Measurements from ENCODE around the gene ERMAP.

The ERMAP gene

GRCh38 chr1:42816585-42817439 lies at the start of gene ERMAP, which contains the start of gene SVBP:
Gene ERMAP, plus strand, starts transcription at chr1:42817122. Its CDS starts 13,327 bp downstream, at chr1:42830449.
Gene SVBP, minus strand, starts transcription at chr1:42817397. Its CDS starts 853 bp downstream, at chr1:42816544.
- DNase-seq, result peak; percentile 95

GRCh38 chr1:42767510-42768000 lies 49.4 kb upstream of the ERMAP start:
- peak; percentile 35 for DNase-seq

- no peak for DNase-seq
These were observed 48.8 kb upstream of the ERMAP start for GRCh38 chr1:42768172-42768571.

GRCh38 chr1:42769811-42770210 lies 47.1 kb upstream of the ERMAP start:
- DNase-seq, result no peak

- DNase-seq, result peak; percentile 11
These were observed 43.5 kb upstream of the ERMAP start for GRCh38 chr1:42773420-42773819.

- no peak for DNase-seq
These were observed 41.9 kb upstream of the ERMAP start for GRCh38 chr1:42774928-42775526.

GRCh38 chr1:42776502-42776901 lies 40.4 kb upstream of the ERMAP start:
- DNase-seq, result no peak

GRCh38 chr1:42777852-42778251 lies 39.1 kb upstream of the ERMAP start:
- DNase-seq, result peak; percentile 29

- peak; percentile 24 for DNase-seq
These were observed 37.2 kb upstream of the ERMAP start for GRCh38 chr1:42779725-42780124.

- DNase-seq, result no peak
These were observed 36.7 kb upstream of the ERMAP start for GRCh38 chr1:42780176-42780575.

- DNase-seq, result no peak
These were observed 33.8 kb upstream of the ERMAP start for GRCh38 chr1:42783092-42783491.

GRCh38 chr1:42784547-42784945 lies 32.4 kb upstream of the ERMAP start:
- no peak for DNase-seq

- peak; percentile 33 for DNase-seq
These were observed 31.8 kb upstream of the ERMAP start, which contains the start of gene TMEM269 for GRCh38 chr1:42784946-42785693. Gene TMEM269, plus strand, starts transcription at chr1:42784991. Its CDS starts 4,903 bp downstream, at chr1:42789894.

GRCh38 chr1:42786097-42786496 lies 30.8 kb upstream of the ERMAP start:
- no peak for DNase-seq

GRCh38 chr1:42788021-42788420 lies 28.9 kb upstream of the ERMAP start:
- DNase-seq, result no peak

- DNase-seq, result no peak
These were observed 23.1 kb upstream of the ERMAP start for GRCh38 chr1:42793824-42794223.

- DNase-seq, result no peak
These were observed 19.5 kb upstream of the ERMAP start for GRCh38 chr1:42797414-42797813.

- DNase-seq, result no peak
These were observed 18.9 kb upstream of the ERMAP start for GRCh38 chr1:42797979-42798378.

- DNase-seq, result no peak
These were observed 15.0 kb upstream of the ERMAP start for GRCh38 chr1:42801832-42802473.

GRCh38 chr1:42806171-42806570 lies 10.8 kb upstream of the ERMAP start:
- DNase-seq, result no peak

GRCh38 chr1:42806593-42806992 lies 10.3 kb upstream of the ERMAP start:
- no peak for DNase-seq

GRCh38 chr1:42807056-42807668 lies 9.8 kb upstream of the ERMAP start:
- no peak for DNase-seq
